Progenitor cell of endocrine pancreas (in vitro differentiated cells): Measurements from ENCODE around the gene PLXDC2. TPM values are rescaled to one million over a fixed set of nuclear protein-coding genes. Genes with fewer than 3 reads are reported as not detected.

Experiments
- DNase-seq: peaks from one replicate; pipeline ENCODE4 v3.0.0; 2021; ENCODE audit warnings: low spot score; ENCODE audit not compliant: unreplicated experiment
- H3K27ac Mint-ChIP-seq: 2 replicates; pipeline ENCODE4 v1.8.0; 2021; ENCODE audit warnings: mild to moderate bottlenecking, moderate library complexity, mixed read lengths
- H3K27me3 Mint-ChIP-seq: 2 replicates; pipeline ENCODE4 v1.8.0; 2021; ENCODE audit warnings: mixed read lengths
- H3K36me3 Mint-ChIP-seq: 2 replicates; pipeline ENCODE4 v1.8.0; 2022; ENCODE audit warnings: mixed read lengths; ENCODE audit not compliant: insufficient read depth
- H3K4me1 Mint-ChIP-seq: 2 replicates; pipeline ENCODE4 v1.8.0; 2021; ENCODE audit warnings: low read depth, mixed read lengths
- H3K4me3 Mint-ChIP-seq: 2 replicates; pipeline ENCODE4 v1.8.0; 2021; ENCODE audit warnings: low read depth, mild to moderate bottlenecking, moderate library complexity, mixed read lengths
- H3K9me3 Mint-ChIP-seq: 2 replicates; pipeline ENCODE4 v1.8.0; 2021; ENCODE audit warnings: low read depth, mixed read lengths
- CTCF ChIP-seq: fragments of 200-600 bp; sonication (generic); IDR thresholded peaks from one replicate; pipeline ENCODE4 v1.5.0; 2021; ENCODE audit warnings: antibody characterized with exemption, mild to moderate bottlenecking; ENCODE audit not compliant: unreplicated experiment
- total RNA-seq: library from RNA; stranded (reverse); gene quantifications from 2 replicates; pipeline ENCODE4 v1.2.1, GENCODE V29; 2021

The PLXDC2 gene
- total RNA-seq, 1 donor from 2014 or later, result 44.3 TPM

GRCh38 chr10:19869370-19869769 is 53.1 kb downstream of the PLXDC2 start:
- no peaks in the 10 kb centered on the region for H3K27me3 Mint-ChIP-seq
- DNase-seq, result no peak
- peaks cover 27% of the 10 kb centered on the region for H3K36me3 Mint-ChIP-seq
- H3K9me3 Mint-ChIP-seq, result peaks cover 9% of the 10 kb centered on the region
- H3K4me3 Mint-ChIP-seq, result no peak overlapping the region
- TF ChIP-seq CTCF, result no peak
- H3K4me1 Mint-ChIP-seq, result no peaks in the 10 kb centered on the region
- no peak overlapping the region for H3K27ac Mint-ChIP-seq

- Mint-ChIP-seq H3K4me1 (no peaks in the 10 kb centered on the region), H3K27ac (no peak overlapping the region), H3K4me3 (no peak overlapping the region), H3K36me3 (peaks cover 8% of the 10 kb centered on the region), H3K27me3 (no peaks in the 10 kb centered on the region), H3K9me3 (no peaks in the 10 kb centered on the region)
- DNase-seq, result no peak
- no peak for TF ChIP-seq CTCF
Observed at GRCh38 chr10:19872504-19873271, 56.5 kb downstream of the PLXDC2 start.

GRCh38 chr10:19874190-19874589 is 58.0 kb downstream of the PLXDC2 start:
- no peak for DNase-seq
- no peaks in the 10 kb centered on the region for H3K9me3 Mint-ChIP-seq
- peaks cover 8% of the 10 kb centered on the region for H3K36me3 Mint-ChIP-seq
- no peaks in the 10 kb centered on the region for H3K27me3 Mint-ChIP-seq
- TF ChIP-seq CTCF, result no peak
- no peak overlapping the region for H3K4me3 Mint-ChIP-seq
- H3K4me1 Mint-ChIP-seq, result no peaks in the 10 kb centered on the region
- H3K27ac Mint-ChIP-seq, result no peak overlapping the region

GRCh38 chr10:19874791-19875190 is 58.6 kb downstream of the PLXDC2 start:
- H3K4me1 Mint-ChIP-seq, result no peaks in the 10 kb centered on the region

GRCh38 chr10:19876570-19876969 is 60.3 kb downstream of the PLXDC2 start:
- no peaks in the 10 kb centered on the region for H3K9me3 Mint-ChIP-seq
- DNase-seq, result no peak
- no peaks in the 10 kb centered on the region for H3K4me1 Mint-ChIP-seq
- peaks cover 4% of the 10 kb centered on the region for H3K36me3 Mint-ChIP-seq
- H3K4me3 Mint-ChIP-seq, result no peak overlapping the region
- H3K27me3 Mint-ChIP-seq, result no peaks in the 10 kb centered on the region
- no peak for TF ChIP-seq CTCF
- H3K27ac Mint-ChIP-seq, result no peak overlapping the region

More at GRCh38 chr10:19874791-19875190, 58.6 kb downstream of the PLXDC2 start:
- Mint-ChIP-seq H3K36me3 (peaks cover 7% of the 10 kb centered on the region), H3K27ac (no peak overlapping the region), H3K9me3 (no peaks in the 10 kb centered on the region), H3K27me3 (no peaks in the 10 kb centered on the region), H3K4me3 (no peak overlapping the region)
- DNase-seq, result no peak
- TF ChIP-seq CTCF, result no peak
